Gastroesophageal sphincter (tissue), 4 donors: ENCODE results near the gene AGR3. TPM values are rescaled to one million over a fixed set of nuclear protein-coding genes. Genes with fewer than 3 reads are reported as not detected.
"Not testable (repeated sequence)": the region's sequence is repeated elsewhere in the genome, so short reads cannot be mapped to it uniquely, and the experiment has no call there.

Experiments
- ATAC-seq: fragments of 150-250 bp; one replicate; pipeline ENCODE4 v1.9.1; 2016; ENCODE audit warnings: mild to moderate bottlenecking, moderate library complexity
- H3K27ac ChIP-seq, 4 donors: fragments of 200-600 bp; sonication (generic) in 3 of 4; 1 replicate in 3 of 4; 2 replicates in 1 of 4; pipeline ENCODE4 v1.5.1; 2016 to 2019
- H3K27me3 ChIP-seq: fragments of 200-600 bp; sonication (generic); one replicate; pipeline ENCODE4 v1.5.1; 2019
- H3K36me3 ChIP-seq, 2 donors: fragments of 200-600 bp; sonication (generic); one replicate each; pipeline ENCODE4 v1.5.1; 2019; ENCODE audit warnings: control low read depth in 1 of 2
- H3K4me1 ChIP-seq, 3 donors: fragments of 200-600 bp; sonication (generic); 1 replicate in 2 of 3; 2 replicates in 1 of 3; pipeline ENCODE4 v1.5.1; 2016 to 2019; ENCODE audit warnings: control low read depth in 2 of 3
- H3K4me3 ChIP-seq, 2 donors: fragments of 200-600 bp; sonication (generic); one replicate each; pipeline ENCODE4 v1.5.1; 2019; ENCODE audit warnings: mild to moderate bottlenecking in 1 of 2, moderate library complexity in 1 of 2
- H3K9me3 ChIP-seq, 3 donors: fragments of 200-600 bp; sonication (generic); one replicate each; pipeline ENCODE4 v1.5.1; 2017 to 2019; ENCODE audit warnings: control low read depth in 2 of 3
- EP300 ChIP-seq: sonication (generic); formaldehyde crosslinking; IDR thresholded peaks from one replicate; pipeline ENCODE4 v1.6.1; 2017; ENCODE audit warnings: antibody characterized with exemption, mild to moderate bottlenecking
- POLR2A ChIP-seq, 2 donors: fragments of 450-650 bp; IDR thresholded peaks; one replicate each; pipeline ENCODE4 v1.6.1; 2017; ENCODE audit warnings: antibody characterized with exemption in 2 of 2, mild to moderate bottlenecking in 2 of 2, moderate library complexity in 1 of 2
- POLR2AphosphoS5 ChIP-seq: sonication (generic); formaldehyde crosslinking; IDR thresholded peaks from one replicate; pipeline ENCODE4 v1.6.1; 2017; ENCODE audit warnings: antibody characterized with exemption
- WGBS, 2 donors: methylation state at CpG; one replicate each; pipeline ENCODE4 v1.1.5; 2018; ENCODE audit warnings: low coverage in 1 of 2; 5-methylcytosine and 5-hydroxymethylcytosine counted together
- total RNA-seq, 4 donors: library from RNA; depleted of rRNA; stranded (reverse); fragments of >200 nt; gene quantifications; one replicate each; pipeline ENCODE4 v1.1.0, GENCODE V29; 2016
- TF ChIP-seq, protein P1 (sequence below), 4 experiments: fragments of 200-600 bp in 2 of 4; fragments of 450-650 bp in 2 of 4; sonication (generic) in 1 of 4; IDR thresholded peaks; one replicate each; pipeline ENCODE4 v1.5.1; 2017 to 2019; ENCODE audit warnings: antibody characterized with exemption in 4 of 4, mild to moderate bottlenecking in 2 of 4, moderate library complexity in 2 of 4

Gene AGR3
- total RNA-seq, 4 donors from 2014 or later, result 5.9 TPM; not detected in 3

- Histone ChIP-seq H3K27me3 (no peaks in the 10 kb centered on the region), H3K4me1 (no peaks in the 10 kb centered on the region), H3K27ac (no peak overlapping the region), H3K4me3 (no peak overlapping the region), H3K36me3 (no peaks in the 10 kb centered on the region), H3K9me3 (peaks cover 0 to 12% (median 0%) of the 10 kb centered on the region in 3 donors)
- no peak for TF ChIP-seq POLR2AphosphoS5
- TF ChIP-seq EP300, result no peak
- 38 to 43% methylated on average over 4 of the region's 4 CpGs for WGBS, 2 donors
- ATAC-seq, result no peak
Measured at GRCh38 chr7:16874066-16874465, 7.7 kb downstream of the AGR3 start.

DNA sequence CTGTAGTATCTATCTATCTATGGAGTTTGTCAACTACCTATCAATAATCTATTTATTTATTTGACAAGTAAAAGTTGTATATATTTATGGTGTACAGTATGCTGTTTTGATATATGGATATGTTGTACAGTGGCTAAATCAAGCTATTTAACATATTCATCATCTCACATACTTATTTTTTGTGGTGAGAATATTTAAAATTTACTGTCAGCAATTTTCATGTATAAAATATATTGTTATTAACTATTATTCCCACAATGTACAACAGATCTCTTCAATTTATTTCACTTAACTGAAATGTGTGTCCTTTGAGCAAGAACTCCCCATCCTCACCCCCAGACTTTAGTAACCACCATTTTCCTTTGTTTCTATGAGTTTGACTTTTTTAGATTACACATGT lies 14.5 kb downstream of the AGR3 start:
- ATAC-seq, result no peak
- Histone ChIP-seq H3K4me1 (no peaks in the 10 kb centered on the region), H3K27ac (no peak overlapping the region), H3K27me3 (no peaks in the 10 kb centered on the region), H3K36me3 (no peaks in the 10 kb centered on the region), H3K9me3 (peaks cover 0 to 10% (median 0%) of the 10 kb centered on the region in 3 donors), H3K4me3 (no peak overlapping the region)
- TF ChIP-seq POLR2AphosphoS5 (no peak), POLR2A (IDR thresholded peaks at IDR 0.05) (no peak), EP300 (no peak)
- TF ChIP-seq, protein P1, sequence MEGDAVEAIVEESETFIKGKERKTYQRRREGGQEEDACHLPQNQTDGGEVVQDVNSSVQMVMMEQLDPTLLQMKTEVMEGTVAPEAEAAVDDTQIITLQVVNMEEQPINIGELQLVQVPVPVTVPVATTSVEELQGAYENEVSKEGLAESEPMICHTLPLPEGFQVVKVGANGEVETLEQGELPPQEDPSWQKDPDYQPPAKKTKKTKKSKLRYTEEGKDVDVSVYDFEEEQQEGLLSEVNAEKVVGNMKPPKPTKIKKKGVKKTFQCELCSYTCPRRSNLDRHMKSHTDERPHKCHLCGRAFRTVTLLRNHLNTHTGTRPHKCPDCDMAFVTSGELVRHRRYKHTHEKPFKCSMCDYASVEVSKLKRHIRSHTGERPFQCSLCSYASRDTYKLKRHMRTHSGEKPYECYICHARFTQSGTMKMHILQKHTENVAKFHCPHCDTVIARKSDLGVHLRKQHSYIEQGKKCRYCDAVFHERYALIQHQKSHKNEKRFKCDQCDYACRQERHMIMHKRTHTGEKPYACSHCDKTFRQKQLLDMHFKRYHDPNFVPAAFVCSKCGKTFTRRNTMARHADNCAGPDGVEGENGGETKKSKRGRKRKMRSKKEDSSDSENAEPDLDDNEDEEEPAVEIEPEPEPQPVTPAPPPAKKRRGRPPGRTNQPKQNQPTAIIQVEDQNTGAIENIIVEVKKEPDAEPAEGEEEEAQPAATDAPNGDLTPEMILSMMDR (IDR thresholded peaks at IDR 0.05), result no peak

- H3K27me3 ChIP-seq, H3K4me3 ChIP-seq, H3K4me1 ChIP-seq, H3K27ac ChIP-seq, ATAC-seq, H3K9me3 ChIP-seq, H3K36me3 ChIP-seq: not testable (repeated sequence)
- WGBS, 2 donors, result 92 to 96% methylated on average over 8 to 9 of the region's 11 CpGs
Measured at GRCh38 chr7:16853189-16853588, 28.6 kb downstream of the AGR3 start.

DNA sequence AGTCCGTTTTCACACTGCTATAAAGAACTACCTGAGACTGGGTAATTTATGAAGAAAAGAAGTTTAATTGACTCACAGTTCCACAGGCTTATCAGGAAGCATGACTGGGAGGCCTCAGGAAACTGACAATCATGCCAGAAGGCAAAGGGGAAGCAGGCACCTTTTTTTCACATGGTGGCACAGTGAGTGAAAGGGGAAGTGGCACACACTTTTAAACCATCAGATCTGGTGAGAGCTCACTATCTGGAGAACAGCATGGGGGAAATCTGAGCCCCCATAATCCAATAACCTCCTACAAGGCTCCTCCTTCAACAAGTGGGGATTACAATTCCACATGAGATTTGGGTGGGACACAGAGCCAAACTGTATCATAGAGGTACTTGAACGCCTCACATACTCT lies 30.0 kb downstream of the AGR3 start:
- no peak overlapping the region for H3K27ac ChIP-seq
- H3K27me3 ChIP-seq, result peaks cover 7% of the 10 kb centered on the region
- TF ChIP-seq, protein P1 (IDR thresholded peaks at IDR 0.05), result no peak
- TF ChIP-seq POLR2AphosphoS5 (no peak), POLR2A (IDR thresholded peaks at IDR 0.05) (no peak), EP300 (no peak)
- ATAC-seq, result no peak
- no peaks in the 10 kb centered on the region for H3K4me1 ChIP-seq
- WGBS, 2 donors, result 56 to 72% methylated on average over 1 to 2 of the region's 2 CpGs
- H3K9me3 ChIP-seq, result peaks cover 0 to 6% (median 0%) of the 10 kb centered on the region in 3 donors
- H3K36me3 ChIP-seq, result no peaks in the 10 kb centered on the region
- no peak overlapping the region for H3K4me3 ChIP-seq

DNA sequence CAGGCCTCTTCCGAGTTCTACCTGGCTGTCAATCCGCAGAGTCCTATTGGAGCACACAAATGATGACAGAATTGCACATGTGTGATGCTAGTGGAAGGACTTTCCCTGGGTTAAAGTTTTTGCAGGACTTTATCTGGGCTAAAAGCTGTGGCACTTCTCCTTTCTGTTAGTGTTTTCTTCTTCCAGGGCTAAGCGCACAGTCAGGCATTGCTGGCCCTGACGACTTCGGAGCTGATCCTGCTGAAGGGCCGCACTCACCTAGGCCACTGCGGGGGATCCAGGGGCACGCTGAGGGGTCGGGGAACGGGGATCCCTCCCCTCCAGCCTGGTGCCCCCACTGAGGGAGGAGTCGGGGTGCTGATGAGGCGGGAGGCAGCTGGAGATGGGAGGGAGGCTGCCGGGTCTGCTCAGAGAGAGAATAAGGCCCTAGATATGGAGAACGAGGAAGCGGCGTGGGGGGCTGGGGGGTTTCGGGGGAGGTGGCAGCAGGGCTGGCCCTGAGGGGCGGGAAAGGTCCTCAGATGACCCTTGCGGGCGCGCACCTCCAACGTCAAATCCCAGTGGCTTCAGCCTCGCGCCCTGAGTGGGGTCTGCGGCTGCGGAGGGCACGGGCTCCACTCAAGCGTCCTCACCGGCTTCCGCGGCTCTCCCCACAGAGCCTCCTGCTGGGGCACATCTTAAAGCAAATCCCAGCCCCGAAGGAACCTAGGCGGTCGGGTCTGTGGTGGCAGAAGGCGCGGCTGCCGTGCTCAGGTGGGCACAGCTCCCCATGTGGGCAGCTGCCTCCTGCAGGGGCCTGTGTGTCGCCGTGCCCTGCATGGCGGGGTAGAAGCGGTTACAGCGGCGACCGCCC lies 30.9 kb downstream of the AGR3 start:
- Histone ChIP-seq H3K36me3 (no peaks in the 10 kb centered on the region), H3K4me1 (no peaks in the 10 kb centered on the region), H3K27ac (no peak overlapping the region), H3K4me3 (no peak overlapping the region), H3K27me3 (peaks cover 7% of the 10 kb centered on the region), H3K9me3 (peaks cover 0 to 6% (median 0%) of the 10 kb centered on the region in 3 donors)
- no peak for ATAC-seq
- TF ChIP-seq POLR2AphosphoS5, result no peak
- TF ChIP-seq EP300, result no peak
- TF ChIP-seq, protein P1 (IDR thresholded peaks at IDR 0.05), result no peak
- TF ChIP-seq POLR2A (IDR thresholded peaks at IDR 0.05), result no peak
- 73 to 91% methylated on average over 5 to 19 of the region's 44 CpGs for WGBS, 2 donors
